IPS-NIHi7 (cell line): ENCODE results near the gene NKAIN2.
"Not testable (repeated sequence)": the region's sequence is repeated elsewhere in the genome, so short reads cannot be mapped to it uniquely, and the experiment has no call there.

ENCODE experiments used
- DNase-seq: peaks from one replicate; pipeline ENCODE4 v3.0.0; 2012; ENCODE audit warnings: mixed read lengths; ENCODE audit errors: extremely low spot score

The NKAIN2 gene

DNA sequence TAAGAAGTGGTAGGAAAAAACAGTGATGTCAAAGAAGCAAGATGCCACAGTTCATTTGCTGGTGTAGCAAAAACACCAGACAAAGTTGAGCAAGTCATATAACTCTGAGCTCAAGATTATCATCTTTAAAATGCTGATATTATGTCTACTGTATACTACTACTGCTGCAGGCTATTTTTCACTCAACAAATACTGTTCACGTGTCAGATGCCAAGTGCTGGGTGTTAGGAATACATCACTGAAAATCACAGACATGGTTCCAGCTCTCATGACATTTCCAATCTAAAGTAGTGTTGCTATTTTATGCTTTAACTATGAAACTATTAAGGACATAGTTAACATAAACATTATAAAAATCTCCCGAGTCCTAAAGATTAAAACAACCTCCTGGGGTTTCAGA is 163.0 kb downstream of the NKAIN2 start:
- DNase-seq, result no peak

DNA sequence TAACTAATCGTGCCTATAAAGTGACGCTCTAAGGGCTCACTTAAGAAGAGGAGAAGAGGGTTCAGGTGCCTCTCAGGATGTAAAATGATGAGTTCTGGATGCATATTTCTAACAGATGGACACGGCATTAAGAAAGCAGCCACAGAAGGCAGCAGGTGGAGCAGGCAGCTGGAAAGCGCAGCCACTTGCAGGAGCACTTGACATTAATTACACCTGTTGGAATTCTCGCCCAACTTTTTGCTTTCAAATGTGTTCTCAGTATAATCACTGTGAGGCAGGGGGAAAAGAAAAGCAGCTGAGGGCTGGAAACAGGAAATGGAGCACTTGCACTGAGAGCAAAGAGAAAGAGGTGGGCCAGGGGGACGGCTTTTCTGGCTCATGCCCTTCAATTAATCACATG is 164.2 kb downstream of the NKAIN2 start:
- DNase-seq, result no peak

DNA sequence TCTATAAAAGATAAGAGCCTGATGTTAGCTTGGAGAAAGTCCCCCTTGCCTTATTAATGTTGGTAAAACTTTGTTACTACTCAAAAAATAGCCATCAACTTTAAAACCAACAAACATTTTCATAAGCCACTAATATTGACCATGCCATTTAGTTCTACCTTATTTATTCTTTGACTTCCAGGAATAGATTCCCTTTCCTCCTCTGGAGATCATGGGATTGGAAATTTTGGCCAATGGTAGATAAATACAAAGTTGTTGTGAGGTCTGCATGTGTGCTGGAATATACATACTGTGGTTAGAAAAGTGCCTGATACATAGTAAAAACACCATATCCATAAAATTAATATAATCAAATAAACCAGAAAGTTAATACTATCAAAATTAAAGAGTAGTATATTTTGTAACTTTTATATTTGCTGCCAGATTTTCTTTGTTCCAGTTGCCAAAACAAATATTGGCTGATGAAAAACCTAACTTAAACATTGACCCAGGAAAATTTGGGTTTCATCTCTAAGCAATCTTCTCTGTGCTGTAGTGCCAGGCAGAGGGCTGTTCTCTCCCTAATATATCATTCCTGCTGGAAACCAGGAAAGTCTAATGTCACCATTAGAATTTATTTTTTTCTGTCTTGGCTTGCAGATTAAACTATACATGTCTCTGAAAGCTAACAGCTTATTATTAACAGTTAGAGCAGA is 169.1 kb downstream of the NKAIN2 start:
- no peak for DNase-seq

DNA sequence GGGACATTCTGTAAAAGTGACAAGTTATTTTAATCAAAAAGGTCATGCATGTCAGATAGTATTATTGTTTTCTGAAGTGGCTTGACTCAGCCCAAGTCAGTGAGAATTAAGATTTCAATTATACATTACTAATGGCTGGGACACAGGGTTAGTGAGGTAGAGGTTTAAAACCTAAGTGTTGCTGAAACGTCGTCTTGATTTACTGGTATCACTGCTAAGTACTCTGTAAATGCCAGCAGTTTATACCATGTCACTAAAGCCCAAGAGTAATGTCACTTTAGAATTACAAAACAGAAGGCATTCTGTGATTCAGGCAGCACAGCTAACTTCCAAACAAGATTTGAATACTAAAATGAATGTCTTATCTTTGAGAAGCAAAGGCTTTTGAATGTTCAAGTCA is 176.6 kb downstream of the NKAIN2 start:
- DNase-seq, result no peak

DNA sequence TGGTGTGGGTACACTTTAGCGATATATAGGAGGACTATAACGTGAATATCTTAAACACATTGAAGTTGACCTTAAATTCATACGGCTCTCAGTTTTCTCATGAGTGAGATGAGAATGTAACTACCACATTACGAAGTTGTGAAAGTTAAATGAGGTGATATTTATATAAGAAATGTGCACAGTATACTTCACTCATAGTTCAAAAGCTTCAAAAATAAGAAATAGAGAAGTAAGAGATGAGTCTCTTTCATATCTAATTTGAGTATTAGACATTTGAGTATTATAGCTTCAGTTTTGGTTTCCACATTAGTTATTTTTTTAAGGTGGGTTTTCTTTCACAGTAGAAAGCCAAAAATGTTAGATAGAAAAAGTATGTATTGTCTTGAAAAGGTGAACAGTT is 183.3 kb downstream of the NKAIN2 start:
- no peak for DNase-seq

DNA sequence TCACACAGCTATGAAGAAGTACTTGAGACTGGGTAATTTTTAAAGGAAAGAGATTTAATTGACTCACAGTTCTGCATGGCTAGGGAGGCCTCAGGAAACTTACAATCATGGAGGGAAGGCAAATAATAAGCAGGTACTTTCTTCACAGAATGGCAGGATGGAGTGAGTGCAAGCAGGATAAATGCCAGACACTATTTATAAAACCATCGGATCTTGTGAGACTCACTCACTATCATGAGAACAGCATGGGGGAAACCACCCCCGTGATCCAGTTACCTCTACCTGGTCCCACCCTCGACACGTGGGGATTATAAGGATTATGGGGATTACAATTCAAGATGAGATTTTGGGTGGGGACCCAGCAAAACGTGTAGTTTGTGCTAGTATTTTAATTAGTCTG is 186.3 kb downstream of the NKAIN2 start:
- DNase-seq, result not testable (repeated sequence)

- no peak for DNase-seq
Measured at GRCh38 chr6:123990376-123990775, 186.7 kb downstream of the NKAIN2 start.

DNA sequence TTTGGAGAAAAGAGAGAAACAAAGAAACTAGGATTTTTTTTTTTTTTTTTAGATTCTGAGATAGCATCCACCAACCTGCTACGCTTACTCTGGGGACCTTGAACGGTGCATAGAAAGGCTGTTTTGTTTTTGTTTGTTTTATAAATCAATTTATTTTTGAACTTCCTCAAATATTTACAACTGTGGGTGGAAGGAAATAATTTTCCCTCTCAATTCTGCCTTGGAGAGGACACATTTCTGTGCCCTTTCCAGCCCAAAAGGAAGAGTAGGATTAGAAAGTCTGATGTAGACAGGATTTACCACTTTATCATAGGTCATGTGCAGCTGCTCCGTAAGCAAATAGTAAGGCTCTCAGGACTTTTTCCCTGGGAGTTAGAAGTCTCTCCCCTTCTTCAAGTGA is 190.5 kb downstream of the NKAIN2 start:
- no peak for DNase-seq

DNA sequence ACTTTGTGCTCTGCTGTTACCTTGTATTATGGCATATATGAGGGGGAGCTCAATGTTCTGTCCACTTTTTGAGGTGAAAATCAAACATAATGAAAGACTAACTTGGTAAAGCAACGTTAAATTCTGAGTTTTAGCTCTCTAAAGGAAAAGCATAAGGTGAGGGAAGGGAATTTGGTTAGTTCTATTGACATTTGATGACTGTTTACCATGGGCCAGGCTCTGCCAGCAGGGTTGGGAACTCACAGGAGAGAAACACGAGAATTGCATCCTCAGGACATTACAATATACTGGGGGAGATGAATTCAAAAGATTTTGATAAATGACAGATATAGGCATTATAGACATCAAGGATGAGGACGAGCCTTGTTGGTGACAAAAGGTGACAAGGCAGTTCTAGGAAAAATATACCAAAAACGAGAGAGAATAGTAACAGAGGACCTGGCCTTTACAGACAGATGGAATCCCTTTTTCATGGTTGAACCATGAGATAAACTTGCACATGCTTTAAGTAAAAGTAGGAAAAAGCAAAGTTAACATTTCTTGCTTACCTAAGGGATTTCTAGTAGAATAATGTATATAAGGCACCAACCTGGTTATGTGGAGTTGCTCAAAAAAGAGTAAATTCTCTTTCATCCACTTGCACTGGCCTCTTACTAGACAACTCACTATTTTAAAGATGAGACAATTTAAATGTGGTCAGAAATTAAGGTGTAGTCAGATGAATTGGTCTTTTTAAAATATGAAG is 191.4 kb downstream of the NKAIN2 start:
- DNase-seq, result no peak

DNA sequence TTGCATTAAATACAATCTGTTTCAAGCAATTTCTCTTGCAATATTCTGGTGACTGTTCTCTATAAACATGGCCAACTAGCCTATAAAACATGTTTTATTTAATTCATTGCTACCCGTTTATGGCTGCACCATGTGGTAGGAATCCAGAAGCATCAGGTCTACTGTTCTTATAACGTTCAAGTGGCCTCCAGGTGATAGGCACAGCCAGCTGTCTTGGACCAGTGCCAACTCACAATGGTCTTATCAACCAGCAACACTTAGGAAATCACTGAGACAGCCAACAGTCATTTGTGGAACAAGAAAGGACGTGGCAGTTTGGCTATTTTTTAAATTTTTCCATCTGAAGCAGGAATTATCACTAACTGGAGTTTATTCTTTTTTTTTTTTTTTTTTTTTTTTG is 193.6 kb downstream of the NKAIN2 start:
- no peak for DNase-seq

- DNase-seq, result no peak
Measured at GRCh38 chr6:124002377-124003081, 198.9 kb downstream of the NKAIN2 start.

GRCh38 chr6:124007266-124007665 is 203.6 kb downstream of the NKAIN2 start:
- no peak for DNase-seq

DNA sequence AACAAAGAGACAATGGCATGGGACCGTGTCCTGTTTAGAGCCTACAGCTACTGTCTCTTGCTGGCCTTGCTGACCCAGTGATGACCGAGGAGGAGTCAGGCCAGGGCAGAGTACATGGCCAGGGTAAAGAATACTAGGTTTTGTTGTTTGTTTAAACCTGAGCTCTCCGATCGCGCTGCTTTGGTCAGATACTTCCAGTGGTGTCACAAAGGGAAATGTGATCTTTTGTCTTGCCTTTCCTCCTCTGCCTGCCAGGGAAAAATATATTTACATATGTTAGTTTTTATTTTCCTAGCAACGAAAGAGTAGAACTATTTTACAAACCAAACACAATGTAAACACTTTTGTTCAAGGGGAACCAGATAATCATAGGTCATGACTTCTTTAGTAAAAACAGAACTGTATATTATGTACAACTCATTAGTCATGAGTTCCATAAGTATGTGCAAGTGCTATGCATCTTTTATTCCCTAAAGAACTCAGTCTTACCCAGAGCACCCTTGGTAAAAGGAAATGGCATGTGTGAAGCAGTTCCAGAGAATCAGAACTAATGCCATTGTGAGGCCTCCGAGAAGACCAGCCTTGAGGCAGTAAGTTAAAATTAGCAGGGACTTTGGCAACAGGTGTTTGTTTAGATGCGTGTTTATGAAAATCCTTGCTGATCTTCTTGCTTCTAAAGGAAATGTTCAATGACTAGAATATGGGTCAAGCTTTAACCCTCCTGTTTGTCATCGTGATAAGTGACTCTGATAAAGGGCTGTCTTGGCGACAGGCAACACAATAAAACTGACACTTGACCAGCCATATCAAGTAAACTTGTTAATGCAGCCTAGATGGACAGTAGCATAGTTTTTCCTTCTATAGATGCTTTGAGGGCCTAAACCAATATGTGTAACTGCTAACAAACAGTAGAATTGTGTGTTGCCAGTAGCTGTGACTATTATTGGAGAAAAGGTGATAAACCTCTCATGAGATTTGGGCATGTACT is 204.6 kb downstream of the NKAIN2 start:
- DNase-seq, result no peak

DNA sequence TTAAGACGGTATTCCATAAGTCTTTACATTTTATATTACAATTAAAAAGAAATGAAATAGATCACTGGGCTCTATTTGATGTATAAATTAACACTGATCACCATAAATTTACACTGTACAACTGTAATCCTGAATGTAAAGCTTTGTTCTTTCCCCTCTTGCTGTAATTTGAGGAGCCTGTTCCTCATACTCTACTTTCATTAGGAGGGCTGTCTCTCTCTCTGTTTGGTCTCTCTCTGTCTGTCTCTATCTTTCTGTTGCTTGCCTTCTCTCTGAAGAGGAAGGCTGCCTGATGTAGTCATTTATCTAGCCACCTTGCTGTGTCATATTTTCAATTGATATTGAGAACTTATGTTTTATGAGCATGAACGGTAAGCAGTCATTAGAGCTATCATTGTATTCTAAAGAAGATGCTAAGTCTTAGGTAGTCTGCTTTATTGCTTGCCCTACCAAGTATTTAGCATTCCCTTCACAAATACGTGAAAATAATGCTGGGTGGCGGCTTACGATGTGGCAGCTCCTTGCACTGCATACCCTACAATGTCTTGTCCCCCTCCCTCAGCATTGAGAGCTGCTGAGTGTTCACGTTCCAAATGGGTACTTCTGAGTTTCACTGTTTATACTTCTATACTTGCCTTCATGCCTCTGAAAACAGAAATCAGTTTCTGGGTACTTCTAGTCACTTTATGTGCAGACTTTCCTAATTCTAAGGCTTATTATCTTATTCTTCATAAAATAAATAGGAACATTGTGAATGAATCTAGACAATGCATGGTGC is 205.5 kb downstream of the NKAIN2 start:
- no peak for DNase-seq

DNA sequence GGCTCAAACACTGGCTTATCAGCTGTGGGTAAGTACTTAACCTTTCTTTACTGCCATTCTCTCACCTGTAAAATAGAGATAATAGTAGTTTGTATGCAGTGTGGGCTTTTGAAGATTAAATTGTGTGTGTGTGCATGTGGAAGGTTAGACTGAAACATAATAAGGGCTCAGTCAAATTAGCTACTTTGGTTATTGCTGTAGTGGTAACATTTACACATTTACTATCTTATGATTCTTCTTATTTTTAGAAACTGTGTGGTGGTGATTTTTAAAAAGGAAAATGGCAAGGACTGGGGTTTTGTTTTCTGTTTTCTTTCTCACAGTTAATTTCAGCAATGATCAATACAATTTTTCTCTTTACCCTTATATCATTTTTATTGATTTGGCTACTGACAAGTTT is 206.9 kb downstream of the NKAIN2 start:
- no peak for DNase-seq

DNA sequence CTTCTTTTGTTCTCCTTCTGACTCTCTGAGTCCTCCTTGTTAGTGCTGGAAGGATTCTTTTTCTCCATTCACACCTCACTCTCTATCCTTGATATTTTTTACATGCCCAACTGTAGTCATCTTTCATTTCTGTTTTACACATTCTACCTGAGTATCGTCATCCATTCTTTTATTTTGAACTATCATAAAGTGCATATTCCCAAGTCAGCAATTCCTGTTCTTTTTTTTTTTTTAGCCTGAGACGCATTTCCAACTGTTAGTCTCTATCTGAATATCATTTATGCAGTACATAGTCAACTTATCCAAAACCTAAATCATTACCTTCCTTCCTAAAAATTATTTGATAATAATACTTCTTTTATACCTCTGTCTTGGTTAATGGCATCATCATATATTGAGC is 207.5 kb downstream of the NKAIN2 start:
- no peak for DNase-seq

DNA sequence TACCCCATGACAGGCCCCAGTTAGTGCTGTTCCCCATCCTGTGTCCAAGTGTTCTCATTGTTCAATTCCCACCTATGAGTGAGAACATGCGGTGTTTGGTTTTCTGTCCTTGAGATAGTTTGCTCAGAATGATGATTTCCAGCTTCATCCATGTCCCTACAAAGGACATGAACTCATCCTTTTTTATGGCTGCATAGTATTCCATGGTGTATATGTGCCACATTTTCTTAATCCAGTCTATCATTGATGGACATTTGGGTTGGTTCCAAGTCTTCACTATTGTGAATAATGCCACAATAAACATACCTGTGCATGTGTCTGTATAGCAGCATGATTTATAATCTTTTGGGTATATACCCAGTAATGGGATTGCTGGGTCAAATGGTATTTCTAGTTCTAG is 218.4 kb downstream of the NKAIN2 start:
- not testable (repeated sequence) for DNase-seq

- no peak for DNase-seq
Measured at GRCh38 chr6:124022641-124023040, 219.0 kb downstream of the NKAIN2 start.

GRCh38 chr6:124026694-124027093 is 223.0 kb downstream of the NKAIN2 start:
- no peak for DNase-seq

GRCh38 chr6:124027392-124027791 is 223.7 kb downstream of the NKAIN2 start:
- no peak for DNase-seq

DNA sequence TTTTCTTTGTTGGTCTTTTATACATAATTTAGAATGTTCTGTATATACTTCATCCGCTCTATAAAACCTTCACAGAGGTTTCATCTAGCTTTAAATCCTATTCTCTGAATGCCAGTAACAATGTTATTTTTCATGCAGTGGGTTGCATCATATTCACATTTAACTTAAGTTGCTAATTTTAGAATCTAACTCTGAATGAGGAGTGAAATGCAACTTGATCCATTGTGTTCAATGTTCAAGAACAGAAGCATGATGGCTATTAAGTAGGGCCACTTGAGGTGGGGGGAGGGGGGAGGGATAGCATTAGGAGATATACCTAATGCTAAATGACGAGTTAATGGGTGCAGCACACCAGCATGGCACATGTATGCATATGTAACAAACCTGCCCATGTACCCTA is 224.5 kb downstream of the NKAIN2 start:
- no peak for DNase-seq
